Hepatocyte (in vitro differentiated cells): ENCODE data around the gene VWA1. TPM values are rescaled to one million over a fixed set of nuclear protein-coding genes. Genes with fewer than 3 reads are reported as not detected.

Experiments used
- DNase-seq: peaks from one replicate; pipeline ENCODE4 v3.0.0-alpha.2; 2016; ENCODE audit warnings: low spot score
- H2AFZ ChIP-seq: fragments of 200-600 bp; sonication (generic); 2 replicates; pipeline ENCODE4 v1.6.0; 2016; ENCODE audit warnings: antibody characterized with exemption, mild to moderate bottlenecking
- H3K27ac ChIP-seq: fragments of 200-600 bp; sonication (generic); 2 replicates; pipeline ENCODE4 v1.5.1; 2016; ENCODE audit warnings: mild to moderate bottlenecking
- H3K27me3 ChIP-seq: fragments of 200-600 bp; sonication (generic); 2 replicates; pipeline ENCODE4 v1.6.1; 2016
- H3K36me3 ChIP-seq: fragments of 200-600 bp; sonication (generic); replicated peaks from 2 replicates; pipeline ENCODE4 v1.5.1; 2016; ENCODE audit warnings: low read depth; ENCODE audit not compliant: insufficient read depth
- H3K4me1 ChIP-seq: fragments of 200-600 bp; sonication (generic); 2 replicates; pipeline ENCODE4 v1.5.1; 2016; ENCODE audit warnings: mild to moderate bottlenecking, moderate library complexity; ENCODE audit not compliant: insufficient read depth
- H3K4me2 ChIP-seq: fragments of 200-600 bp; sonication (generic); 2 replicates; pipeline ENCODE4 v1.6.0; 2016
- H3K4me3 ChIP-seq: fragments of 200-600 bp; sonication (generic); 2 replicates; pipeline ENCODE4 v1.5.1; 2016; ENCODE audit warnings: mild to moderate bottlenecking
- H3K79me2 ChIP-seq: fragments of 200-600 bp; sonication (generic); 2 replicates; pipeline ENCODE4 v1.6.0; 2017; ENCODE audit warnings: mild to moderate bottlenecking
- H3K9me2 ChIP-seq: fragments of 200-600 bp; sonication (generic); replicated peaks from 2 replicates; pipeline ENCODE4 v1.6.0; 2017; ENCODE audit warnings: mild to moderate bottlenecking; ENCODE audit not compliant: insufficient read depth
- H3K9me3 ChIP-seq: fragments of 200-600 bp; sonication (generic); 2 replicates; pipeline ENCODE4 v1.5.1; 2016; ENCODE audit warnings: low read depth, mild to moderate bottlenecking
- H4K20me1 ChIP-seq: fragments of 200-600 bp; sonication (generic); 2 replicates; pipeline ENCODE4 v1.6.0; 2016; ENCODE audit warnings: mild to moderate bottlenecking; ENCODE audit not compliant: insufficient read depth, poor library complexity, severe bottlenecking
- EZH2 ChIP-seq: fragments of 200-600 bp; sonication (generic); IDR thresholded peaks from 2 replicates; pipeline ENCODE4 v1.6.1; 2016; ENCODE audit warnings: antibody characterized with exemption, mild to moderate bottlenecking, borderline replicate concordance
- EZH2phosphoT487 ChIP-seq: fragments of 200-600 bp; sonication (generic); IDR thresholded peaks from one replicate; pipeline ENCODE4 v1.6.1; 2018; ENCODE audit warnings: antibody characterized with exemption, mild to moderate bottlenecking, low read depth, moderate library complexity; ENCODE audit not compliant: unreplicated experiment, severe bottlenecking
- WGBS: methylation state at CpG from one replicate; pipeline ENCODE4 v1.1.6; 2016; ENCODE audit warnings: low lambda C conversion rate; ENCODE audit errors: missing lambda C conversion rate; 5-methylcytosine and 5-hydroxymethylcytosine counted together
- polyA plus RNA-seq: library from polyadenylated mRNA; unstranded; fragments of >200 nt; fragmentation: Nextera tagmentation; extraction: Ambion mirVana; gene quantifications from 2 replicates; pipeline ENCODE4 v1.2.1, GENCODE V29; 2016
- total RNA-seq: library from RNA; depleted of rRNA; stranded (reverse); fragments of >200 nt; gene quantifications from 2 replicates; pipeline ENCODE4 v1.2.3, GENCODE V29; 2014
- TF ChIP-seq, protein P1 (sequence below): fragments of 200-600 bp; sonication (generic); IDR thresholded peaks from 2 replicates; pipeline ENCODE4 v1.5.1; 2016; ENCODE audit warnings: antibody characterized with exemption, mild to moderate bottlenecking; ENCODE audit not compliant: poor library complexity

VWA1 gene
- total and polyA plus RNA-seq, 2 experiments from 2014 or later = 37.7 to 114 TPM

DNA sequence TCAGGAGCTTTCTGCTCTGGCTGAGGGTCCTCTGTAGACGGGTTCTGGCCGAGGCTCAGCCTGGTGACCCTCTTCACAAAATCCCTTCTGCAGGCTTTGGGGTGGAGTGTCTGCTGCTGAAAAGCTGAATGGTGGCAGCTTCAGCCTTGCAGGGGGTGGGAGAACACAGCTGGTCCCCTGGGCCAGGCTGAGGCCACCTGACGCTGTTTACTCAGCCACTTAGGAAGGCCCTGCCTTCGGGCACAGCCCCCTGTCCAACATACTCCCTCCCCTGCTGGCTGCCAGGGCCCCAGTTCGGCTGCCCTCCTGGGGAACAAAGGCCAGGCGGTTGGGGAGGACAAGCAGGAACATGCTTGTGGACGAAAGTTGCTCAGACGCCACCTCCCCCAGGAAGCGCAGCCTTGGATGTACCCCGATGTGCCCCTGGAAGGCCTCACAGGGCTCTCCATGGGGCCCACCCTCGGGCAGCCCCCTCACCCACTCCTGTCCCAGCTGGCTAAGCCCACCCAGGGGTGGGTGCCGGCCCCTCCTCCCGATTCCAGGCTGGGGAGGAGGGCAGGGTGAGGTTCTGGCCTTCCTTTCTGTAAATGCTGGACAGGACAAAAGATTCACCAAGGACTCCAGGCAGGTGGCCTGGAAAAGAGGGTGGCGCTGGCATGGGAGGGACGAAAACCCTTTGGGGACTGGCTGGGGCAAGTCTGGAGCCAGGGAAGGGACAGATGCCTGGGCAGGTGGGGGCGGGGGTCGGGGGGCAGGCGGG lies 14.2 kb upstream of the VWA1 start, which contains the start of gene ANKRD65:
Gene ANKRD65 (minus strand): TSS at position 130 of the 760 bp plus-strand sequence. CDS start 271 bp downstream, outside the sequence.
- H3K4me2 ChIP-seq = peak within 1 kb of the TSS; percentile 51
- no peak within 1 kb of the TSS for H3K4me3 ChIP-seq
- no peaks in the 10 kb centered on the region for H3K9me2 ChIP-seq
- H4K20me1 ChIP-seq = no peaks in the 10 kb centered on the region
- H3K4me1 ChIP-seq = no peaks in the 10 kb centered on the region
- no peak within 1 kb of the TSS for H2AFZ ChIP-seq
- H3K9me3 ChIP-seq = no peaks in the 10 kb centered on the region
- no peaks in the 10 kb centered on the region for H3K36me3 ChIP-seq
- no peak for TF ChIP-seq EZH2
- TF ChIP-seq, protein P1, sequence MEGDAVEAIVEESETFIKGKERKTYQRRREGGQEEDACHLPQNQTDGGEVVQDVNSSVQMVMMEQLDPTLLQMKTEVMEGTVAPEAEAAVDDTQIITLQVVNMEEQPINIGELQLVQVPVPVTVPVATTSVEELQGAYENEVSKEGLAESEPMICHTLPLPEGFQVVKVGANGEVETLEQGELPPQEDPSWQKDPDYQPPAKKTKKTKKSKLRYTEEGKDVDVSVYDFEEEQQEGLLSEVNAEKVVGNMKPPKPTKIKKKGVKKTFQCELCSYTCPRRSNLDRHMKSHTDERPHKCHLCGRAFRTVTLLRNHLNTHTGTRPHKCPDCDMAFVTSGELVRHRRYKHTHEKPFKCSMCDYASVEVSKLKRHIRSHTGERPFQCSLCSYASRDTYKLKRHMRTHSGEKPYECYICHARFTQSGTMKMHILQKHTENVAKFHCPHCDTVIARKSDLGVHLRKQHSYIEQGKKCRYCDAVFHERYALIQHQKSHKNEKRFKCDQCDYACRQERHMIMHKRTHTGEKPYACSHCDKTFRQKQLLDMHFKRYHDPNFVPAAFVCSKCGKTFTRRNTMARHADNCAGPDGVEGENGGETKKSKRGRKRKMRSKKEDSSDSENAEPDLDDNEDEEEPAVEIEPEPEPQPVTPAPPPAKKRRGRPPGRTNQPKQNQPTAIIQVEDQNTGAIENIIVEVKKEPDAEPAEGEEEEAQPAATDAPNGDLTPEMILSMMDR = no peak
- no peak for TF ChIP-seq EZH2phosphoT487
- WGBS = 81% methylated on average over 18 of the region's 18 CpGs
- no peaks in the 10 kb centered on the region for H3K27me3 ChIP-seq
- no peaks in the 10 kb centered on the region for H3K79me2 ChIP-seq
- DNase-seq = no peak
- peak within 1 kb of the TSS; percentile 63 for H3K27ac ChIP-seq

DNA sequence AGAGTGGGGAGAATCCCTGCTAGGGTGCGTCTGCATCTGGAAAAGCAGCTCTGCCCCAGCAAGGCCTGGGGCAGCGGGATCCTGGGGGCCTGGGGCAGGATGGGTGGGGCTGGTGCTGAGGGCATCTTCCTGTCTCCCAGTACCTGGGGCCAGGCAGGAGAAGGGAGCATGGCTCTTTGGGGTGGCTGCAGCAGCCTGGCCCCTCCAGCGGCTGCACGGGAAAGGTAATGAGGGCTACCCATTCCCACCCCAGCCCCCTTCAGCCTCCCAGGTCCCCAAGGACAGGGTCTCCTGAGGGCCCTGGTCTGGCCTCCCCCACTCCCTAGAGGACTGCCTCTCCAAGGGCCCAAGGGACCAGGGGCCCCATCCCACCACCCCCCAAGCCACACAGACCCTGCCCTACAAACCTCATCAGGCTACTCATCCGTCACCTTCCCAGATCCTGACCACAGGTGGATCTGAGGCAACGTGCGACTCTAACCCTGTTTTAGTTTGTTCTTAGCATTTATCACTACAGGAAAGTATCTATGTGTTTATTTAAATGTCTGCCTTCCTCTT lies 13.5 kb upstream of the VWA1 start:
- Histone ChIP-seq H3K4me1 (peaks cover 4% of the 10 kb centered on the region), H3K36me3 (no peaks in the 10 kb centered on the region), H3K9me2 (no peaks in the 10 kb centered on the region), H4K20me1 (no peaks in the 10 kb centered on the region), H3K27me3 (no peaks in the 10 kb centered on the region), H3K27ac (no peak overlapping the region), H3K79me2 (no peaks in the 10 kb centered on the region), H3K4me3 (no peak overlapping the region), H3K4me2 (no peak overlapping the region), H2AFZ (no peak overlapping the region), H3K9me3 (no peaks in the 10 kb centered on the region)
- TF ChIP-seq, protein P1 = no peak
- TF ChIP-seq EZH2 (no peak), EZH2phosphoT487 (no peak)
- WGBS = 79% methylated on average over 4 of the region's 7 CpGs
- DNase-seq = no peak

DNA sequence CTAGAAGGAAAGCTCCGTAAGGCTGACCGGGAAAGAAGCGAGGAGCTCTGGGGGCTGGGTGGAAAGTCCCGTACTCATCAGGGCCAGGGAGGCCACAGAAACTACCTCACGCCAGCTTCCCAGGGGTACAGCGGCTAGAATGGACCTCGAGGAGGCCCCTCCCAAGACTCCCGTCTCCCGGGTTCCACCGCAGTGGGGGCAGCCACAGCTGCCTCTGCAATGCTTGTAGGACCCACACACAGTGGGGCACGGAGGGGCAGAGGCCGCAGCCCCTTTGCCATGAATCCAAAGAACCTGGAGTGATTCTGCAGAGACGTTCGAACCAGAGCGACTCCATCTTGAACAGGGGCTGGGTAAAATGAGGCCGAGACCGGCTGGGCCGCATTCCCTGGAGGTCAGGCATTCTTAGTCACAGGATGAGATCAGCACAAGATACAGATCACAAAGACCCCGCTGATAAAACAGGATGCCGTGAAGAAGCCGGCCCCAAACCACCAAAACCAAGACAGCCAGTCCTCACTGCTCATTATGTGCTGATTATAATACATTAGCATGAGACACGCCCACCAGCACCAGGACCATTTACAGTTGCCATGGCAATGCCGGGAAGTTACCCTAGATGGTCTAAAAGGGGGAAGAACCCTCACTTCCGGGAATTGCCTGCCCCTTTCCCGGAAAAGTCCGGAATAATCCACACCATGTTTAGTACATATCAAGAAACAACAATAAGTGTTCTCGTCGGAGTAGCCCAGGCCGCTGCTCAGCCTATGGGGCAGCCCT lies 12.8 kb upstream of the VWA1 start:
- Histone ChIP-seq H2AFZ (no peak overlapping the region), H3K4me1 (peaks cover 4% of the 10 kb centered on the region), H3K4me2 (no peak overlapping the region), H3K9me2 (no peaks in the 10 kb centered on the region), H3K27ac (no peak overlapping the region), H3K36me3 (no peaks in the 10 kb centered on the region), H3K9me3 (no peaks in the 10 kb centered on the region), H3K4me3 (no peak overlapping the region), H3K27me3 (no peaks in the 10 kb centered on the region), H4K20me1 (no peaks in the 10 kb centered on the region), H3K79me2 (no peaks in the 10 kb centered on the region)
- DNase-seq = no peak
- WGBS = 64% methylated on average over 29 of the region's 29 CpGs
- TF ChIP-seq EZH2phosphoT487 (no peak), EZH2 (no peak)
- TF ChIP-seq, protein P1 = no peak
